ENCODE results near the gene OR8J1. TPM values are rescaled to one million over a fixed set of nuclear protein-coding genes. Genes with fewer than 3 reads are reported as not detected.

The OR8J1 gene, protein sequence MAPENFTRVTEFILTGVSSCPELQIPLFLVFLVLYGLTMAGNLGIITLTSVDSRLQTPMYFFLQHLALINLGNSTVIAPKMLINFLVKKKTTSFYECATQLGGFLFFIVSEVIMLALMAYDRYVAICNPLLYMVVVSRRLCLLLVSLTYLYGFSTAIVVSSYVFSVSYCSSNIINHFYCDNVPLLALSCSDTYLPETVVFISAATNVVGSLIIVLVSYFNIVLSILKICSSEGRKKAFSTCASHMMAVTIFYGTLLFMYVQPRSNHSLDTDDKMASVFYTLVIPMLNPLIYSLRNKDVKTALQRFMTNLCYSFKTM
- not detected for total RNA-seq

DNA sequence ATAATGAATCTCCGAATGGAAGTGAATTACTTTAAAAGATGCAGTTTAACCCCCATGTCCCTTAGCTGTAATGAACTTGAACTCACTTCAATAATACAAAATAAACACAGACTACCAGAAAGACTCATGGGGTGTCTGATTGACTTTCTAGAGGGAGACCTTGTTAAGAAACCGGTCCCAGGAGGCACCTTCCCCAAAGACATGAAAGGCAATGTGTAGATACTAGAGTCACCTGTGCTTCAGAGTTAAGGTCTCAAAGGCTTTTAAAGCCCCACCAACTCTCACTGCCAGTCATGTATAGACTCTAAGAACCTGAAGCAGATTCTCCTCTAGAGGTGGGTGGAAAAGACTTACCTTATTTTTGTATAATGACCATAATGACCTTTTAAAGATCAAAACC is at the start of gene OR8J1:
TSS of gene OR8J1 (plus strand) at position 301 of the 400 bp plus-strand sequence. CDS start 5,956 bp downstream, outside the sequence.
- DNase-seq (ENCODE audit: low spot score in 2 of 2): no peak
- WGBS: 52% methylated on average over 2 of the region's 2 CpGs
- no peaks in the 10 kb centered on the region for H3K36me3 ChIP-seq
- no peak within 1 kb of the TSS for H3K4me3 ChIP-seq
- no peaks in the 10 kb centered on the region for H3K27me3 ChIP-seq
- no peak for TF ChIP-seq EP300 (IDR thresholded peaks at IDR 0.05)
- TF ChIP-seq POLR2AphosphoS5 (IDR thresholded peaks at IDR 0.05): no peak
- TF ChIP-seq POLR2A (IDR thresholded peaks at IDR 0.05): no peak
- TF ChIP-seq, protein P1, sequence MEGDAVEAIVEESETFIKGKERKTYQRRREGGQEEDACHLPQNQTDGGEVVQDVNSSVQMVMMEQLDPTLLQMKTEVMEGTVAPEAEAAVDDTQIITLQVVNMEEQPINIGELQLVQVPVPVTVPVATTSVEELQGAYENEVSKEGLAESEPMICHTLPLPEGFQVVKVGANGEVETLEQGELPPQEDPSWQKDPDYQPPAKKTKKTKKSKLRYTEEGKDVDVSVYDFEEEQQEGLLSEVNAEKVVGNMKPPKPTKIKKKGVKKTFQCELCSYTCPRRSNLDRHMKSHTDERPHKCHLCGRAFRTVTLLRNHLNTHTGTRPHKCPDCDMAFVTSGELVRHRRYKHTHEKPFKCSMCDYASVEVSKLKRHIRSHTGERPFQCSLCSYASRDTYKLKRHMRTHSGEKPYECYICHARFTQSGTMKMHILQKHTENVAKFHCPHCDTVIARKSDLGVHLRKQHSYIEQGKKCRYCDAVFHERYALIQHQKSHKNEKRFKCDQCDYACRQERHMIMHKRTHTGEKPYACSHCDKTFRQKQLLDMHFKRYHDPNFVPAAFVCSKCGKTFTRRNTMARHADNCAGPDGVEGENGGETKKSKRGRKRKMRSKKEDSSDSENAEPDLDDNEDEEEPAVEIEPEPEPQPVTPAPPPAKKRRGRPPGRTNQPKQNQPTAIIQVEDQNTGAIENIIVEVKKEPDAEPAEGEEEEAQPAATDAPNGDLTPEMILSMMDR (IDR thresholded peaks at IDR 0.05): no peak
- H3K27ac ChIP-seq: no peak within 1 kb of the TSS
- no peaks in the 10 kb centered on the region for H3K4me1 ChIP-seq
- no peaks in the 10 kb centered on the region for H3K9me3 ChIP-seq

DNA sequence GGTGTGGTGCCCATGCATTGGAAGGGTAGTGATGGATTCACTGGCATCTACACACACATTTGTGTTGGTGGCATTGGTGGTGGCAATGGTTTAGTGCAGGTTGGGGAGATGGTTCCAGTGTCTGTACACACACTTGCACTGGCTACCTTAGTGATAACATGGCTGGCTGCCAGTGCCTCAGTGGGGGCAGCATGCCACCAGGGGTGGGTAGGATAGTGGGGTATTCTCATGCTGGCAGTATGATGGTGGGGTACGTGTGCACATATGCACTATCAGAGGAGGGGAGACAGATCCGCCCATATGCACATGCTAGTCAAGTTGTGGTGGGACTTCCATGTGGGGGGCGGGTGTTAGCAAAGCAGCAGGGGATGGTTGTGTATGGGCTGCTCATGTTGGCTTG is 46.3 kb upstream of the OR8J1 start:
- DNase-seq (ENCODE audit: low spot score in 2 of 2): no peak
- Histone ChIP-seq H3K27ac (no peak overlapping the region), H3K4me3 (no peak overlapping the region), H3K9me3 (no peaks in the 10 kb centered on the region), H3K27me3 (no peaks in the 10 kb centered on the region), H3K36me3 (no peaks in the 10 kb centered on the region), H3K4me1 (no peaks in the 10 kb centered on the region)
- TF ChIP-seq EP300 (IDR thresholded peaks at IDR 0.05) (no peak), POLR2A (IDR thresholded peaks at IDR 0.05) (no peak), POLR2AphosphoS5 (IDR thresholded peaks at IDR 0.05) (no peak)
- TF ChIP-seq, protein P1 (IDR thresholded peaks at IDR 0.05): no peak
- WGBS: 97% methylated on average over 3 of the region's 3 CpGs

DNA sequence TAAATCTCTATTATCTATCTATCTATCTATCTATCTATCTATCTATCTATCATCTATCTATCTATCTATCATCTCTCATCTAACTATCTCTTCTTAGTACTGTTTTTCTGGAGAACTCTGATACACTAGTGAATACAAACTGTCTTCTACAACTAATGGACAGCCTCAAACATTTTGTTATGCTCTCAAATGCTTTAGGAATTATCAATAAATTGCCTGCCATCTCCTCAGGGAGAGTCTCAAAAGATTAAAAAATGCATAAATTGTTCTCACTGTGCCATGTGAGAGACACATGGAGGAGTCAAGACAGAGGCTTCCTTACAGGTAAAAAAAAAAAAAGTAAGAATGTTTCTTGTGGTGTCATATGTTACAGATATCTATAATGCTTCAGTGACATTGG is 39.2 kb upstream of the OR8J1 start, which contains the start of gene OR8K3:
TSS of gene OR8K3 (plus strand) at position 301 of the 400 bp plus-strand sequence. CDS start 3,163 bp downstream, outside the sequence.
- Histone ChIP-seq H3K4me1 (no peaks in the 10 kb centered on the region), H3K4me3 (no peak within 1 kb of the TSS), H3K27me3 (no peaks in the 10 kb centered on the region), H3K9me3 (no peaks in the 10 kb centered on the region), H3K36me3 (no peaks in the 10 kb centered on the region), H3K27ac (no peak within 1 kb of the TSS)
- no peak for TF ChIP-seq EP300 (IDR thresholded peaks at IDR 0.05)
- TF ChIP-seq POLR2AphosphoS5 (IDR thresholded peaks at IDR 0.05): no peak
- TF ChIP-seq, protein P1 (IDR thresholded peaks at IDR 0.05): no peak
- no peak for TF ChIP-seq POLR2A (IDR thresholded peaks at IDR 0.05)
- no peak for DNase-seq (ENCODE audit: low spot score in 2 of 2)

DNA sequence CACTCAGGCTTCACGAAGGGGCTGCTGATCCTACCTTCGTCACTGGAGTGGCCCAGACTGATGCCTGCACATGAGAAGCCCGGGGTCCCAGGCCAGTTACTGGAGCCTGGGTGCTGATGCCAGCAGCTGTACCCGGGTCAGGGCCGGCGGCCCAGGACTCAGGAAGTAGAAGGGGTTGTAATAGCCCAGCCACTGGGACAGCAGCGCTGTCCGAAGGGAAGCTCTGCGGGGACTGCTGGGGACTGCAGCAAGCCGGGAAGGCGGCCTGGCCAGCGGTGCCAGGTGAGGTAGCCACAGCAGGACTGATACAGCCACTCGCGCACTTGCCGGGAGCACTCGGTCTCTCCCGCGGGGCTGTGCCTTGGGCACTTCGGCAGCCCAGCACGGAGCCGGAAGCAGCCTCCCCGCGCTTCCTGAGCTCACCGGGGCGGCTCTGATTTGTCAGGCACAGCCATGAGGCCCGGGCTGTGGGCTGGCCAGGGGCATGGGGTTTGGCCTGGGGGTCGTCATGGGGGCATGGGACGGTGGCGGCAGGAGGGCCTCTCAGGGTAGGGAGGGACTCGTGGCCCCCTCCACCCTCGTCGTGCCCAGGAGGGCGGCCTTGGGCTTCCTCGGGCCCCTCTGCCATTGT is 22.1 kb upstream of the OR8J1 start:
- Histone ChIP-seq H3K4me1 (no peaks in the 10 kb centered on the region), H3K27ac (no peak overlapping the region), H3K9me3 (no peaks in the 10 kb centered on the region), H3K4me3 (no peak overlapping the region), H3K36me3 (no peaks in the 10 kb centered on the region), H3K27me3 (no peaks in the 10 kb centered on the region)
- 96% methylated on average over 29 of the region's 34 CpGs for WGBS
- no peak for DNase-seq (ENCODE audit: low spot score in 2 of 2)
- TF ChIP-seq, protein P1 (IDR thresholded peaks at IDR 0.05): no peak
- TF ChIP-seq POLR2AphosphoS5 (IDR thresholded peaks at IDR 0.05) (no peak), POLR2A (IDR thresholded peaks at IDR 0.05) (no peak), EP300 (IDR thresholded peaks at IDR 0.05) (no peak)

DNA sequence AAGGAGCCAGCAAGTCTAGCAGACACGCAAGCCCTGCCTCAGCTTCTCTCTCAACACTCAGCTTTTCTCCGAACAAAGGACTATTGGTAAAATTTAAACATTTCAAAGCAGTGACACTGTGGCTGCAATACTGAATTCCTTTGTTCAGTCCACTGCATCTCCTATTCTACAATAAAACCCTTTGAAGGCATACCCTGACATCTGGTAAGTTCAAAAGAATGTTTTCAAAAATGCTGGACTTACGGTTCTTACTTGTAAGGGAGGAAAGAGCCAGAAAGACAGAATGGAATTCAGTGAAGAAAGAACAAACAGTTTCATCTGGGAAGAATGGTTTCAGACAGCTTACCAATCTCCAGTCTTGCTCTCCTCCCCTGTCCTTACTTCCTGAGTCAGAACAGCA is 20.9 kb upstream of the OR8J1 start:
- WGBS: 59% methylated on average over 3 of the region's 3 CpGs
- Histone ChIP-seq H3K27ac (no peak overlapping the region), H3K9me3 (no peaks in the 10 kb centered on the region), H3K36me3 (no peaks in the 10 kb centered on the region), H3K4me3 (no peak overlapping the region), H3K4me1 (no peaks in the 10 kb centered on the region), H3K27me3 (no peaks in the 10 kb centered on the region)
- no peak for DNase-seq (ENCODE audit: low spot score in 2 of 2)
- no peak for TF ChIP-seq POLR2A (IDR thresholded peaks at IDR 0.05)
